Uterus (tissue), 2 donors: Measurements from ENCODE around the gene SPTLC3.
"Not testable (repeated sequence)": the region's sequence is repeated elsewhere in the genome, so short reads cannot be mapped to it uniquely, and the experiment has no call there.

Experiments
- CTCF ChIP-seq, 4 experiments: fragments of 200-600 bp in 2 of 4; fragments of 450-650 bp in 2 of 4; sonication (generic) in 2 of 4; IDR thresholded peaks; one replicate each; pipeline ENCODE4 v1.5.1; 2016 to 2019; ENCODE audit warnings: antibody characterized with exemption in 4 of 4, mild to moderate bottlenecking in 2 of 4, moderate library complexity in 1 of 4
- POLR2A ChIP-seq, 2 donors: fragments of 450-650 bp; IDR thresholded peaks; one replicate each; pipeline ENCODE4 v1.6.1; 2016; ENCODE audit warnings: antibody characterized with exemption in 2 of 2, mild to moderate bottlenecking in 1 of 2, moderate library complexity in 1 of 2

- not testable (repeated sequence) for TF ChIP-seq POLR2A, CTCF (IDR thresholded peaks at IDR 0.05)
These were observed 29.1 kb upstream of the SPTLC3 start for GRCh38 chr20:12979713-12980112.
